ENCODE results near the gene KRTAP10-11. TPM values are rescaled to one million over a fixed set of nuclear protein-coding genes. Genes with fewer than 3 reads are reported as not detected.

The KRTAP10-11 gene
- total and polyA plus RNA-seq, 4 donors: not detected

GRCh38 chr21:44612669-44613229 is 33.5 kb upstream of the KRTAP10-11 start:
- Histone ChIP-seq H3K9me3 (ENCODE audit: control insufficient read depth in 4 of 4, low read length in 3 of 4) (peaks cover 0 to 11% (median 1%) of the 10 kb centered on the region in 4 donors), H3K36me3 (ENCODE audit: control insufficient read depth in 4 of 4, insufficient read depth in 3 of 4, low read depth in 1 of 4, low read length in 3 of 4) (no peaks in the 10 kb centered on the region), H3K9ac (ENCODE audit: low read depth in 1 of 2, low read length in 2 of 2) (no peak overlapping the region), H3K27ac (ENCODE audit: low read depth in 1 of 2, low read length in 2 of 2) (no peak overlapping the region), H3K4me1 (ENCODE audit: control insufficient read depth in 4 of 4, insufficient read depth in 4 of 4, low read length in 3 of 4) (no peaks in the 10 kb centered on the region), H3K27me3 (ENCODE audit: control insufficient read depth in 4 of 4, insufficient read depth in 4 of 4, low read length in 3 of 4) (no peaks in the 10 kb centered on the region), H3K4me3 (ENCODE audit: low read depth in 1 of 3, low read length in 3 of 3) (no peak overlapping the region)
- WGBS: 87% methylated on average over 13 of the region's 13 CpGs
- DNase-seq (ENCODE audit: low spot score): no peak
- no peak for TF ChIP-seq NR2F2 (IDR thresholded peaks at IDR 0.05)
- no peak for TF ChIP-seq YY1 (IDR thresholded peaks at IDR 0.05)
- TF ChIP-seq REST (IDR thresholded peaks at IDR 0.05): no peak
- no peak for TF ChIP-seq TAF1 (conservative IDR thresholded peaks at IDR 0.05)
- TF ChIP-seq RAD21 (IDR thresholded peaks at IDR 0.05): no peak
- TF ChIP-seq HNF4G (IDR thresholded peaks at IDR 0.05): no peak
- no peak for TF ChIP-seq JUND (IDR thresholded peaks at IDR 0.05)

GRCh38 chr21:44613386-44614155 is 32.6 kb upstream of the KRTAP10-11 start:
- Histone ChIP-seq H3K36me3 (ENCODE audit: control insufficient read depth in 4 of 4, insufficient read depth in 3 of 4, low read depth in 1 of 4, low read length in 3 of 4) (no peaks in the 10 kb centered on the region), H3K9me3 (ENCODE audit: control insufficient read depth in 4 of 4, low read length in 3 of 4) (peaks cover 0 to 11% (median 1%) of the 10 kb centered on the region in 4 donors), H3K27me3 (ENCODE audit: control insufficient read depth in 4 of 4, insufficient read depth in 4 of 4, low read length in 3 of 4) (no peaks in the 10 kb centered on the region), H3K9ac (ENCODE audit: low read depth in 1 of 2, low read length in 2 of 2) (no peak overlapping the region), H3K4me3 (ENCODE audit: low read depth in 1 of 3, low read length in 3 of 3) (no peak overlapping the region), H3K4me1 (ENCODE audit: control insufficient read depth in 4 of 4, insufficient read depth in 4 of 4, low read length in 3 of 4) (no peaks in the 10 kb centered on the region), H3K27ac (ENCODE audit: low read depth in 1 of 2, low read length in 2 of 2) (no peak overlapping the region)
- WGBS: 88% methylated on average over 26 of the region's 26 CpGs
- peak; percentile 12 for DNase-seq (ENCODE audit: low spot score)
- no peak for TF ChIP-seq TAF1 (conservative IDR thresholded peaks at IDR 0.05)
- TF ChIP-seq YY1 (IDR thresholded peaks at IDR 0.05): no peak
- TF ChIP-seq HNF4G (IDR thresholded peaks at IDR 0.05): no peak
- TF ChIP-seq SP1 (IDR thresholded peaks at IDR 0.05): no peak
- TF ChIP-seq GABPA (IDR thresholded peaks at IDR 0.05 in 1 of 2, conservative IDR thresholded peaks at IDR 0.05 in 1 of 2): no peak
- no peak for TF ChIP-seq JUND (IDR thresholded peaks at IDR 0.05)
- TF ChIP-seq RXRA (IDR thresholded peaks at IDR 0.05): no peak

- no peaks in the 10 kb centered on the region for H3K36me3 ChIP-seq (ENCODE audit: control insufficient read depth in 4 of 4, insufficient read depth in 3 of 4, low read depth in 1 of 4, low read length in 3 of 4)
- H3K4me1 ChIP-seq (ENCODE audit: control insufficient read depth in 4 of 4, insufficient read depth in 4 of 4, low read length in 3 of 4): no peaks in the 10 kb centered on the region
- H3K9ac ChIP-seq (ENCODE audit: low read depth in 1 of 2, low read length in 2 of 2): no peak overlapping the region
- H3K27ac ChIP-seq (ENCODE audit: low read depth in 1 of 2, low read length in 2 of 2): no peak overlapping the region
- H3K27me3 ChIP-seq (ENCODE audit: control insufficient read depth in 4 of 4, insufficient read depth in 4 of 4, low read length in 3 of 4): no peaks in the 10 kb centered on the region
- H3K4me3 ChIP-seq (ENCODE audit: low read depth in 1 of 3, low read length in 3 of 3): no peak overlapping the region
- DNase-seq (ENCODE audit: low spot score): peak; percentile 14
- peaks cover 0 to 11% (median 1%) of the 10 kb centered on the region in 4 donors for H3K9me3 ChIP-seq (ENCODE audit: control insufficient read depth in 4 of 4, low read length in 3 of 4)
- 82% methylated on average over 20 of the region's 20 CpGs for WGBS
- TF ChIP-seq GABPA (IDR thresholded peaks at IDR 0.05 in 1 of 2, conservative IDR thresholded peaks at IDR 0.05 in 1 of 2): no peak
- TF ChIP-seq TAF1 (conservative IDR thresholded peaks at IDR 0.05): no peak
- TF ChIP-seq MAX (IDR thresholded peaks at IDR 0.05): no peak
- no peak for TF ChIP-seq ZBTB33 (IDR thresholded peaks at IDR 0.05)
- no peak for TF ChIP-seq EGR1 (IDR thresholded peaks at IDR 0.05; ENCODE audit: low read depth in 2 of 2)
- no peak for TF ChIP-seq NR2F2 (IDR thresholded peaks at IDR 0.05)
- no peak for TF ChIP-seq RAD21 (IDR thresholded peaks at IDR 0.05)
- no peak for TF ChIP-seq SP1 (IDR thresholded peaks at IDR 0.05)
- no peak for TF ChIP-seq FOXA2 (IDR thresholded peaks at IDR 0.05)
- TF ChIP-seq YY1 (IDR thresholded peaks at IDR 0.05): no peak
- no peak for TF ChIP-seq HNF4G (IDR thresholded peaks at IDR 0.05)
- TF ChIP-seq JUND (IDR thresholded peaks at IDR 0.05): no peak
- TF ChIP-seq FOXA1 (IDR thresholded peaks at IDR 0.05): no peak
- no peak for TF ChIP-seq HNF4A (conservative IDR thresholded peaks at IDR 0.05)
- TF ChIP-seq ATF3 (IDR thresholded peaks at IDR 0.05): no peak
- no peak for TF ChIP-seq RXRA (IDR thresholded peaks at IDR 0.05)
Observed at GRCh38 chr21:44614161-44614631, 32.0 kb upstream of the KRTAP10-11 start.

All from liver (tissue), 9 donors.